HCT116 (cell line): Measurements from ENCODE around the gene KRT37. TPM values are rescaled to one million over a fixed set of nuclear protein-coding genes. Genes with fewer than 3 reads are reported as not detected.

Experiments
- ATAC-seq: fragments of 200-7000 bp; cut with Tn5 transposase; 2 replicates; pipeline ENCODE4 v1.9.1; 2020; ENCODE audit warnings: mild to moderate bottlenecking, moderate library complexity
- BruUV-seq: library from RNA; stranded (reverse); fragments of 400-500 nt; replicated peaks from 2 replicates; lab custom pipeline; 2021; lab: Mats Ljungman, UMichigan
- CTCF ChIA-PET: fragments of 300-600 bp; sonication (Branson Sonifier 250); formaldehyde crosslinking; loops from one replicate; lab custom pipeline; 2021; ENCODE audit warnings: antibody characterized with exemption; lab: Charles Lee
- POLR2A ChIA-PET: fragments of 300-600, 350-600 bp; sonication (Branson Sonifier 250); formaldehyde crosslinking; loops from one replicate; lab custom pipeline; 2021; ENCODE audit warnings: antibody characterized with exemption; lab: Charles Lee
- RAD21 ChIA-PET, 2 experiments: fragments of 300-600 bp; sonication (Branson Sonifier 250); formaldehyde crosslinking; loops; one replicate each; lab custom pipeline; 2023; ENCODE audit warnings: low total read pairs in 2 of 2; ENCODE audit not compliant: uncharacterized antibody in 2 of 2, unreplicated experiment in 2 of 2, low non-redundant PET in 1 of 2; lab: Charles Lee
- DNase-seq: peaks from one replicate; pipeline ENCODE4 v3.0.0-alpha.2; 2010; ENCODE audit warnings: low read depth, low spot score
- H2AFZ ChIP-seq: fragments of 200-600 bp; shearing (Covaris generic), sonication (generic); 2 replicates; pipeline ENCODE4 v1.6.1; 2017; ENCODE audit warnings: low read depth, mixed run types, mixed read lengths, antibody characterized with exemption, low read length; ENCODE audit not compliant: poor library complexity, severe bottlenecking
- H3K27ac ChIP-seq: 2 replicates; pipeline ENCODE4 v1.5.1; 2012; ENCODE audit warnings: low read depth, low read length
- H3K27me3 ChIP-seq: fragments of 200-600 bp; sonication (generic); 2 replicates; pipeline ENCODE4 v1.6.1; 2016; ENCODE audit warnings: mixed run types, low read length, mixed read lengths; ENCODE audit not compliant: insufficient read depth
- H3K36me3 ChIP-seq, 2 experiments: fragments of 200-500 bp in 1 of 2; fragments of 200-600 bp in 1 of 2; sonication (Bioruptor generic) in 1 of 2; sonication (generic) in 1 of 2; 2 replicates each; pipeline versions ENCODE4 v1.5.1 to v1.6.1; 2014 to 2016; ENCODE audit warnings: low read length in 2 of 2, inconsistent platforms in 1 of 2, mixed read lengths in 1 of 2, mixed run types in 1 of 2; ENCODE audit not compliant: insufficient read depth in 2 of 2, control insufficient read depth in 1 of 2
- H3K4me1 ChIP-seq, 2 experiments: fragments of 200-600 bp in 1 of 2; sonication (generic) in 1 of 2; 2 replicates each; pipeline versions ENCODE4 v1.5.1 to v1.6.1; 2012 to 2017; ENCODE audit warnings: low read length in 2 of 2, inconsistent platforms in 1 of 2, mild to moderate bottlenecking in 1 of 2, mixed read lengths in 1 of 2, mixed run types in 1 of 2, moderate library complexity in 1 of 2; ENCODE audit not compliant: insufficient read depth in 2 of 2, control insufficient read depth in 1 of 2
- H3K4me2 ChIP-seq: fragments of 200-600 bp; sonication (generic); 2 replicates; pipeline ENCODE4 v1.6.1; 2017; ENCODE audit warnings: mixed run types, low read length, mixed read lengths
- H3K4me3 ChIP-seq, 2 experiments: fragments of 200-600 bp in 1 of 2; sonication (generic) in 1 of 2; replicated peaks in 1 of 2; 2 replicates each; pipeline ENCODE4 v1.5.1; 2011 to 2016; ENCODE audit warnings: low read length in 2 of 2, control low read depth in 1 of 2, low read depth in 1 of 2, mild to moderate bottlenecking in 1 of 2, mixed read lengths in 1 of 2, mixed run types in 1 of 2
- H3K79me2 ChIP-seq: fragments of 200-600 bp; sonication (generic); 2 replicates; pipeline ENCODE4 v1.6.1; 2017; ENCODE audit warnings: mild to moderate bottlenecking, mixed run types, low read length, moderate library complexity, mixed read lengths; ENCODE audit not compliant: insufficient read depth
- H3K9ac ChIP-seq: fragments of 200-600 bp; sonication (generic); 2 replicates; pipeline ENCODE4 v1.6.1; 2016; ENCODE audit warnings: low read length, mixed read lengths
- H3K9me2 ChIP-seq: fragments of 200-600 bp; sonication (generic), shearing (Covaris generic); 2 replicates; pipeline ENCODE4 v1.6.1; 2017; ENCODE audit warnings: mixed run types, mild to moderate bottlenecking, moderate library complexity; ENCODE audit not compliant: insufficient read depth
- H3K9me3 ChIP-seq, 2 experiments: fragments of 200-500 bp in 1 of 2; fragments of 200-600 bp in 1 of 2; sonication (Bioruptor generic) in 1 of 2; sonication (generic) in 1 of 2; 2 replicates each; pipeline ENCODE4 v1.6.1; 2014 to 2017; ENCODE audit warnings: low read length in 2 of 2, mixed read lengths in 2 of 2, inconsistent platforms in 1 of 2, low read depth in 1 of 2, mild to moderate bottlenecking in 1 of 2, mixed run types in 1 of 2, moderate library complexity in 1 of 2; ENCODE audit not compliant: control insufficient read depth in 1 of 2, insufficient read depth in 1 of 2
- H4K20me1 ChIP-seq: fragments of 200-600 bp; sonication (generic), shearing (Covaris generic); 2 replicates; pipeline ENCODE4 v1.6.1; 2017; ENCODE audit warnings: mixed run types, mild to moderate bottlenecking, moderate library complexity; ENCODE audit not compliant: insufficient read depth
- ATF3 ChIP-seq: IDR thresholded peaks from 2 replicates; pipeline ENCODE4 v1.6.1; 2012
- CBX3 ChIP-seq: IDR thresholded peaks from 2 replicates; pipeline ENCODE4 v1.6.1; 2012; ENCODE audit warnings: low read depth
- POLR2A ChIP-seq: IDR thresholded peaks from 2 replicates; pipeline ENCODE4 v1.7.0; 2011; ENCODE audit warnings: borderline replicate concordance; ENCODE audit not compliant: insufficient read depth, insufficient read length; ENCODE audit errors: extremely low read depth
- SP1 ChIP-seq: IDR thresholded peaks from 2 replicates; pipeline ENCODE4 v1.6.1; 2012; ENCODE audit warnings: low read depth
- TCF7L2 ChIP-seq: IDR thresholded peaks from 2 replicates; pipeline ENCODE4 v1.7.0; 2011; ENCODE audit warnings: borderline replicate concordance, inconsistent platforms; ENCODE audit not compliant: insufficient read depth, insufficient read length; ENCODE audit errors: extremely low read depth
- YY1 ChIP-seq: IDR thresholded peaks from 2 replicates; pipeline ENCODE4 v1.6.1; 2011; ENCODE audit warnings: low read length, low read depth, moderate library complexity, mild to moderate bottlenecking; ENCODE audit not compliant: insufficient replicate concordance; ENCODE audit errors: extremely low read depth
- ZNF274 ChIP-seq: fragments of 200-500 bp; sonication (Bioruptor generic); IDR thresholded peaks from 2 replicates; pipeline ENCODE4 v1.6.1; 2014; ENCODE audit warnings: mild to moderate bottlenecking, low read depth, low read length, inconsistent platforms
- intact Hi-C: fragments of 100-400 bp; cut with micrococcal nuclease; formaldehyde crosslinking; loops from 2 replicates; pipeline ENCODE4 v1.10.0; 2022
- total RNA-seq: library from RNA; stranded (reverse); gene quantifications from one replicate; pipeline ENCODE4 v1.2.1, GENCODE V29; 2021; ENCODE audit not compliant: unreplicated experiment
- TF ChIP-seq, protein P1 (sequence below): IDR thresholded peaks from 2 replicates; pipeline ENCODE4 v1.6.1; 2012; ENCODE audit warnings: low read depth

KRT37 gene
- total RNA-seq, 1 experiment from 2014 or later = not detected

DNA sequence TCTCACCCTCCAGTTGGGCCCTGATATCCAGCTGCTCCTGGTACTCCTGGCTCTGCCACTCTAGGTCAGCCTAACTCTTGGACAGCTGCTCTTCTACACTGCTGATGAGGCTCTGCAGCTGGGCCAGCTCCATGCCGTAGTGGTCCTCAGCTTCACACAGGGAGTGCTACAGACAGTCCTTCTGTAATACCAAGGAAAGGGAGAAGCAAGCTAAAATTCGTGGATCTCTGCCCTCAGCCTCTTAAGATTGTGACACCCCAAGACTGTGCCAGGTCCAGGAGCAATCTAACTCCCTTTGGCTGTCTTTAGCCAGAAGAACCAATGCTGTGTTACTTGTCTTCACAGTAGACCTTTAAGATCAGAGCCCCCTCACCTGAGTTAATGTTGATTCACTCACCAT lies 24.1 kb upstream of the KRT37 start:
- no peak overlapping the region for H3K4me3 ChIP-seq
- H2AFZ ChIP-seq = no peak overlapping the region
- no peak overlapping the region for H3K27ac ChIP-seq
- H3K4me1 ChIP-seq = peaks cover 0 to 13% of the 10 kb centered on the region in 2 experiments; a peak in 2 of 4 replicates
- no peaks in the 10 kb centered on the region for H3K79me2 ChIP-seq
- DNase-seq = no peak
- BruUV-seq = no TSS peak
- ATAC-seq = no peak
- H3K9me2 ChIP-seq = no peaks in the 10 kb centered on the region
- ChIA-PET POLR2A (no interaction called here), RAD21 (no interaction called here), CTCF (no interaction called here)
- intact Hi-C loops = no loop called here
- H4K20me1 ChIP-seq = no peaks in the 10 kb centered on the region
- no peaks in the 10 kb centered on the region for H3K9me3 ChIP-seq
- H3K36me3 ChIP-seq = no peaks in the 10 kb centered on the region
- TF ChIP-seq ATF3 (no peak), ZNF274 (no peak), POLR2A (no peak), SP1 (no peak), TCF7L2 (no peak), YY1 (no peak), CBX3 (no peak)
- TF ChIP-seq, protein P1, sequence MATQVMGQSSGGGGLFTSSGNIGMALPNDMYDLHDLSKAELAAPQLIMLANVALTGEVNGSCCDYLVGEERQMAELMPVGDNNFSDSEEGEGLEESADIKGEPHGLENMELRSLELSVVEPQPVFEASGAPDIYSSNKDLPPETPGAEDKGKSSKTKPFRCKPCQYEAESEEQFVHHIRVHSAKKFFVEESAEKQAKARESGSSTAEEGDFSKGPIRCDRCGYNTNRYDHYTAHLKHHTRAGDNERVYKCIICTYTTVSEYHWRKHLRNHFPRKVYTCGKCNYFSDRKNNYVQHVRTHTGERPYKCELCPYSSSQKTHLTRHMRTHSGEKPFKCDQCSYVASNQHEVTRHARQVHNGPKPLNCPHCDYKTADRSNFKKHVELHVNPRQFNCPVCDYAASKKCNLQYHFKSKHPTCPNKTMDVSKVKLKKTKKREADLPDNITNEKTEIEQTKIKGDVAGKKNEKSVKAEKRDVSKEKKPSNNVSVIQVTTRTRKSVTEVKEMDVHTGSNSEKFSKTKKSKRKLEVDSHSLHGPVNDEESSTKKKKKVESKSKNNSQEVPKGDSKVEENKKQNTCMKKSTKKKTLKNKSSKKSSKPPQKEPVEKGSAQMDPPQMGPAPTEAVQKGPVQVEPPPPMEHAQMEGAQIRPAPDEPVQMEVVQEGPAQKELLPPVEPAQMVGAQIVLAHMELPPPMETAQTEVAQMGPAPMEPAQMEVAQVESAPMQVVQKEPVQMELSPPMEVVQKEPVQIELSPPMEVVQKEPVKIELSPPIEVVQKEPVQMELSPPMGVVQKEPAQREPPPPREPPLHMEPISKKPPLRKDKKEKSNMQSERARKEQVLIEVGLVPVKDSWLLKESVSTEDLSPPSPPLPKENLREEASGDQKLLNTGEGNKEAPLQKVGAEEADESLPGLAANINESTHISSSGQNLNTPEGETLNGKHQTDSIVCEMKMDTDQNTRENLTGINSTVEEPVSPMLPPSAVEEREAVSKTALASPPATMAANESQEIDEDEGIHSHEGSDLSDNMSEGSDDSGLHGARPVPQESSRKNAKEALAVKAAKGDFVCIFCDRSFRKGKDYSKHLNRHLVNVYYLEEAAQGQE = no peak
- H3K27me3 ChIP-seq = no peaks in the 10 kb centered on the region
- H3K4me2 ChIP-seq = no peak overlapping the region
- no peak overlapping the region for H3K9ac ChIP-seq
